Common myeloid progenitor, CD34-positive (primary cell): ENCODE measurements around the gene COQ8A.

Experiments used
- CTCF ChIA-PET: fragments of 350-600 bp; sonication (Branson Sonifier 250); formaldehyde crosslinking; loops from one replicate; lab custom pipeline; 2021; ENCODE audit warnings: antibody characterized with exemption; lab: Charles Lee
- POLR2A ChIA-PET: fragments of 350-600 bp; sonication (Branson Sonifier 250); formaldehyde crosslinking; loops from one replicate; lab custom pipeline; 2021; ENCODE audit warnings: antibody characterized with exemption; lab: Charles Lee
- DNase-seq, 3 donors: peaks; one replicate each; pipeline versions ENCODE4 v3.0.0 to v3.0.0-alpha.2; 2013
- H3K27ac ChIP-seq, 2 experiments: 1 replicate in 1 of 2; 2 replicates in 1 of 2; pipeline ENCODE4 v1.7.0; 2013; ENCODE audit warnings: inconsistent platforms in 2 of 2, low read length in 2 of 2, mild to moderate bottlenecking in 2 of 2, low read depth in 1 of 2, moderate library complexity in 1 of 2; ENCODE audit not compliant: severe bottlenecking in 2 of 2, insufficient read depth in 1 of 2, poor library complexity in 1 of 2
- H3K27me3 ChIP-seq, 5 experiments: replicated peaks in 2 of 5; 1 replicate in 3 of 5; 2 replicates in 2 of 5; pipeline versions ENCODE4 v1.6.1 to v1.7.0; 2013; ENCODE audit warnings: low read length in 4 of 5, mild to moderate bottlenecking in 2 of 5, moderate library complexity in 2 of 5, inconsistent platforms in 1 of 5; ENCODE audit not compliant: insufficient read depth in 5 of 5, control insufficient read depth in 4 of 5
- H3K36me3 ChIP-seq, 4 experiments: 1 replicate in 2 of 4; 2 replicates in 2 of 4; pipeline versions ENCODE4 v1.6.1 to v1.7.0; 2013; ENCODE audit warnings: low read length in 3 of 4, control low read depth in 1 of 4, mild to moderate bottlenecking in 1 of 4; ENCODE audit not compliant: control insufficient read depth in 4 of 4, insufficient read depth in 4 of 4
- H3K4me1 ChIP-seq, 4 experiments: 1 replicate in 3 of 4; 2 replicates in 1 of 4; pipeline versions ENCODE4 v1.6.1 to v1.7.1; 2013; ENCODE audit warnings: low read length in 3 of 4, mild to moderate bottlenecking in 3 of 4, control low read depth in 1 of 4, inconsistent platforms in 1 of 4, moderate library complexity in 1 of 4; ENCODE audit not compliant: control insufficient read depth in 4 of 4, insufficient read depth in 4 of 4; ENCODE audit errors: control extremely low read depth in 1 of 4
- H3K4me3 ChIP-seq, 7 experiments: 1 replicate in 4 of 7; 2 replicates in 3 of 7; pipeline versions ENCODE4 v1.5.1 to v1.7.0; 2013; ENCODE audit warnings: mild to moderate bottlenecking in 7 of 7, low read length in 6 of 7, moderate library complexity in 6 of 7, inconsistent platforms in 2 of 7, low read depth in 2 of 7, control low read depth in 1 of 7; ENCODE audit not compliant: insufficient read depth in 4 of 7, control insufficient read depth in 1 of 7; ENCODE audit errors: extremely low read depth in 1 of 7
- H3K9me3 ChIP-seq, 5 experiments: 1 replicate in 4 of 5; 2 replicates in 1 of 5; pipeline versions ENCODE4 v1.6.1 to v1.7.1; 2013; ENCODE audit warnings: low read length in 4 of 5, mild to moderate bottlenecking in 2 of 5, inconsistent platforms in 1 of 5, low read depth in 1 of 5, moderate library complexity in 1 of 5; ENCODE audit not compliant: control insufficient read depth in 4 of 5, insufficient read depth in 2 of 5; ENCODE audit errors: control extremely low read depth in 1 of 5
- WGBS: methylation state at CpG from one replicate; pipeline ENCODE4 v1.1.5; 2013; ENCODE audit not compliant: insufficient coverage; 5-methylcytosine and 5-hydroxymethylcytosine counted together

COQ8A gene

DNA sequence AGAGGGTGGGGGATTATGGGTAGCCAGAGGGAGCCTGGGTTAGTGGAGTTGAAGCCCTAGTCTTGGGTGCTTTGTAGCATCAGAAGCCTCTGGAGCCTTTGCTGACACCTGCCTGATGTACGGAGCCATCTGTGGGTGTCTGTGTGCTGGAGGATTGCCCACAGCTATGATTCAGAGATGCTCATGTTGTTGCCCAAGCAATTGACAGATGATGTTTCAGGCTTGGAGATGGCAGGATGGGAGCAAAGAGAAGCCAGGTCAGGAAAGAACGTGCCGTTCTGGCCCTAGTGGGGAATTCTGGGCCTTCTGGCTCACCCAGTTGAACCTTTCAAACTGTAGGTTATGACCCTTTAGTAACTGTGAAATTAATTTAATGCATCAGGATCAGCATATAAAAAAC is 27.6 kb downstream of the COQ8A start:
- no peak overlapping the region for H3K27ac ChIP-seq
- WGBS = 96% methylated on average over 3 of the region's 3 CpGs
- H3K27me3 ChIP-seq = no peaks in the 10 kb centered on the region
- H3K36me3 ChIP-seq = peaks cover 25 to 89% (median 52%) of the 10 kb centered on the region in 4 experiments
- no peak overlapping the region for H3K4me3 ChIP-seq
- peaks cover 0 to 19% (median 7%) of the 10 kb centered on the region in 5 experiments for H3K9me3 ChIP-seq
- POLR2A ChIA-PET = no interaction called here
- peaks cover 0 to 19% (median 5%) of the 10 kb centered on the region in 4 experiments for H3K4me1 ChIP-seq
- CTCF ChIA-PET = no interaction called here
- no peak for DNase-seq

DNA sequence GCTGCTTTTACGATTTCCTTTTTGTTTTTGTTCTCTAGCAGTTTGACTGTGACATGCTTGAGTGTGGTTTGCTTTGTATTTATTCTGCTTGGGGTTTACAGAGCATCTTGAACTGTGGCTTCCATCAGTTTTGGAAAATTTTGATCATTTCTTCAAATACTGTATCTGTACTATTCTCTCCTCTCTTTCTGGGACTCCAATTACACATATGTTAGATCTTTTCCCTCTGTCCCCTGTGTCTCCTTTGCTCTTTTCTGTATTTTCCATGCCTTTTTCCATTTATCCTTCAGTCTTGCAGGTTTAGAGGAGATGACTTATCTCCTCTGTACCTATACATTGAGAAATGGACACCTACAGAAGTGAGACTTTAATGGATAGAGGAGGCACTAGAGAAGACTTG is 31.7 kb downstream of the COQ8A start:
- peak in 1 of 3 donors; percentile 9 for DNase-seq
- CTCF ChIA-PET = no interaction called here

DNA sequence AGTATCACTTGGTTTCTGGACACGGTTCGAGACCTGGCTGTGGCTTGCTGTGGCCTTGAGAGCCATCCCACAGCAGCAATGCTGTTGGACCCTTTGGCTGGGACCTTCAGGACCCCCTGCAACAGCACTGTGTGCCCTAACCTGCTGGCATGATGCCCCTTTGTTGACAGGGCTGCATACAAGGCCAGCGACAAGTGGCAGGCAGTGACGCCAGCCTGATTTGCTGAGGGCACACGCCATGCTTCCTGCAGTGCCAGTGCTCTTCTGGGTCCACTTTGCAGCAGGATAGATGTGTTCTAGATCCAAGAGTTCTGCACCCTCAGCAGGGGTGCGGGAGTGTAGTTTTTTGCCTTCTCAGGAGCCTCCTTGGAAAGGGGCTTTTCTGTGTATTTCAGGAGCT is 32.8 kb downstream of the COQ8A start:
- Histone ChIP-seq H3K36me3 (peaks cover 10 to 71% (median 32%) of the 10 kb centered on the region in 4 experiments), H3K4me3 (no peak overlapping the region), H3K9me3 (peaks cover 0 to 19% (median 5%) of the 10 kb centered on the region in 5 experiments), H3K4me1 (peaks cover 0 to 5% (median 0%) of the 10 kb centered on the region in 4 experiments), H3K27me3 (no peaks in the 10 kb centered on the region), H3K27ac (peak overlapping the region in 1 of 2 experiments; percentile 60)
- DNase-seq = no peak
- POLR2A ChIA-PET = no interaction called here
- CTCF ChIA-PET = interaction anchor here (1.1 kb wide), 1 partner anchor 11 kb away, joined by 3 read pairs; no protein-coding TSS in a partner anchor
- WGBS = 93% methylated on average over 6 of the region's 6 CpGs

More for the DNA sequence above, 31.7 kb downstream of the COQ8A start:
- POLR2A ChIA-PET = no interaction called here
- H3K9me3 ChIP-seq = peaks cover 0 to 19% (median 7%) of the 10 kb centered on the region in 5 experiments
- H3K27ac ChIP-seq = no peak overlapping the region
- H3K36me3 ChIP-seq = peaks cover 18 to 73% (median 34%) of the 10 kb centered on the region in 4 experiments
- H3K27me3 ChIP-seq = no peaks in the 10 kb centered on the region
- H3K4me1 ChIP-seq = peaks cover 0 to 5% (median 0%) of the 10 kb centered on the region in 4 experiments
- WGBS = no CpG with 5 or more reads among the region's 1 CpG
- H3K4me3 ChIP-seq = no peak overlapping the region

DNA sequence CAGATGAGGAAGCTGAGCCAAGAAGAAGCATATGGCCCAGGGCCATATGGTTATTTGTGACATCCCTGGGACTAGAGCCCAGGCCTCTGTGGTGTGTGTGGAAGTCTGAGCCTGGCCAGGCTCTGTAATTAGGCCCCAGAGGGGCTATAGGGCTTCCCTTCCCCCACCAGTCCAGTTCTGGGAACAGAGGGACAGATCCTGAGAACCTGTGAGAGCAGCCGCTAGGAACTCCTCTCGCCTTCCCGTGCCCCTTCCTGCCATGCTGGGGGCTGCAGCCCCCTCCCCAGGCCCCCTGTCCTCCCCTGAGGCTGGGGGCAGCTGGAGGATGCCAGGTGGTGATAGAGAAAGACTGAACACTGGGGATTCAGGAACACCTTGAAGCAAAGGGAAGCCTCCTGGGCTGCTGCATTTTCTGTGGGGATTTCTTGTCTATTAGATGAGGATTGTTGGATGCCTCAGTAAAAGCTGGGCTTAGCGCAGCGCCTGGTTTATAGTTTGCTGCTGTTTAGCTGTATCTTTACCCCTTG is 33.3 kb downstream of the COQ8A start:
- Histone ChIP-seq H3K9me3 (peaks cover 0 to 19% (median 4%) of the 10 kb centered on the region in 5 experiments), H3K27ac (peak overlapping the region in 1 of 2 experiments; percentile 60), H3K4me1 (peaks cover 0 to 5% (median 0%) of the 10 kb centered on the region in 4 experiments), H3K27me3 (no peaks in the 10 kb centered on the region), H3K36me3 (peaks cover 10 to 70% (median 33%) of the 10 kb centered on the region in 4 experiments), H3K4me3 (no peak overlapping the region)
- POLR2A ChIA-PET = interaction anchor here (0.6 kb wide), 1 partner anchor 460 kb away, joined by 5 read pairs; no protein-coding TSS in a partner anchor
- WGBS = 98% methylated on average over 5 of the region's 5 CpGs
- CTCF ChIA-PET = interaction anchor here (1.1 kb wide), 1 partner anchor 11 kb away, joined by 3 read pairs; no protein-coding TSS in a partner anchor
- no peak for DNase-seq

DNA sequence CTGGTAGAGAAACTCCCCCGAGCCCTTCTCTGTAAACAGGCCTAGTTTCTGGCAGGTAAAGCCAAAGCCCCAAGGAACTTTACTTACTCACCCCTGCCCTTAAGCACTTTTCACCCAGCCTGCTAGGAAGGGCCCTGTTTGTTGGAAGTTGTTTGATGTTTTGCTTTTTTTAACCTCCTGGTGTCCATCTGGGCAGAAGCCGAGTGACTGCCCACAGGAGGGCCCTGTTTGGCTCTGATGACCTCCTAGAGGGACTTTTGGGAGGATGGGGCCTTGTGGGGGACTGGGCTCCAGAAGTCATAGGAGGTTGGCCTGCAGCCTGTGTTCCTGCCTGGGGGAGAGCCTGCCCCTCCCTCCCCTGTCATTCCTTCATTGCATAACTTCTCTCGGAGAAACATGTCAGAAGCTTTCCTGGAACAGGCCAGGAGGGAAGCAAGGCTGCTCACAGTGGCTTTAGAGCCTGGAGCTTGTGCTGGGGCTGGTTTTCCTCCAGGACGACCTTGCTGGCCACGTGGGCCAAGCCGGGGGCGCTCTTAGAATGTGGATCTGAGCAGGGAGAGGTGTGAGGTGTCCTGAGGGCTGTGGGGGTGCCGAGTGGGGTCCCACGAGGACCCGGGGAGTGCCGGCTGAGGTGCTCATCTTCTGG is 33.9 kb downstream of the COQ8A start:
- CTCF ChIA-PET = interaction anchor here (0.9 kb wide), 1 partner anchor 15 kb away, joined by 3 read pairs; no protein-coding TSS in a partner anchor
- 85% methylated on average over 8 of the region's 11 CpGs for WGBS
- no peak overlapping the region for H3K4me3 ChIP-seq
- no peak for DNase-seq
- H3K4me1 ChIP-seq = peaks cover 0 to 5% (median 0%) of the 10 kb centered on the region in 4 experiments
- peaks cover 0 to 18% (median 0%) of the 10 kb centered on the region in 5 experiments for H3K9me3 ChIP-seq
- no peaks in the 10 kb centered on the region for H3K27me3 ChIP-seq
- H3K27ac ChIP-seq = peak overlapping the region in 1 of 2 experiments; percentile 60
- POLR2A ChIA-PET = interaction anchor here (0.6 kb wide), 1 partner anchor 460 kb away, joined by 5 read pairs; no protein-coding TSS in a partner anchor
- peaks cover 12 to 70% (median 30%) of the 10 kb centered on the region in 4 experiments for H3K36me3 ChIP-seq

DNA sequence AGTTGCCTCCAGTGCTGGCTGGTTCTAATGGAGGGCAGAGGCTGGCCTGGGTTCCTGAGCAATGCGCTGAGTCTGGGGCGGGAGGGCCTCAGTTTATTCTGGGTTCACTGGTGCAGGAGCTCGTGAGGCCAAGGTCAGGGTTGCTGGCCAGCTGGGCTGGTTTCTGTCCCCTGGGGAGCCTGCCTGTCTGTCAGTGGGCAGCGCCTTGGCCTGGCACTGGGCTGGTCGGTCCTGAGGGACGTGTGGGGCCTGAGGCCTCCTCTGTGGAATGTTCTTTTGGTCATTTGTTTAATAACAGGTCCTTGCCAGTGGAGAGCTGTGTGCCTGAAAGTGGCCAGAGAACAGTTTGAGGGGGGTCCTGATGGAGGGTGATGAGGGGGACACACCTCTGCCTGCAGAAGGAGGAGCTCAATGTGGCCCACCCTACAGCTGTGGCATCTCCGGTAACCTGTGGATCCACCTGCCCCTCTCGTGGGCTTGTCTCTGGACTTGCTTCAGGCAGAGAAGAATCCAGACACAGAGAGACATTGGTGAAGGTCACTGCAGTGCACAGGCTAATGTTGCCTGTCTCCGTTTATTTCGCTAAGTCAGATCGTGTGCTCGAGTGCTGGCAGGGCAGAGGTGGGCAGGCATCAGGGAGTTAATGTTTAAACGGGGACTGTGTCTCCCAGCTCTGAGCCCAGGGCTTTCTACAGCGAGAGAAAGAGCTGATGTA is 34.6 kb downstream of the COQ8A start:
- H3K36me3 ChIP-seq = peaks cover 9 to 70% (median 28%) of the 10 kb centered on the region in 4 experiments
- no peaks in the 10 kb centered on the region for H3K27me3 ChIP-seq
- H3K4me3 ChIP-seq = no peak overlapping the region
- ChIA-PET CTCF (interaction anchor here (0.9 kb wide), 1 partner anchor 14 kb away, joined by 3 read pairs; no protein-coding TSS in a partner anchor), POLR2A (no interaction called here)
- H3K27ac ChIP-seq = peak overlapping the region in 1 of 2 experiments; percentile 60
- H3K4me1 ChIP-seq = peaks cover 0 to 5% (median 0%) of the 10 kb centered on the region in 4 experiments
- no peak for DNase-seq
- 100% methylated on average over 11 of the region's 14 CpGs for WGBS
- peaks cover 0 to 12% (median 0%) of the 10 kb centered on the region in 5 experiments for H3K9me3 ChIP-seq
